ENCODE data around the gene ZBTB48. TPM values are rescaled to one million over a fixed set of nuclear protein-coding genes. Genes with fewer than 3 reads are reported as not detected.

Gene ZBTB48
- total RNA-seq, 3 donors from 2014 or later (not counting 1 experiment from before 2014, with no cell fraction given) = 45.6 to 56.4 (median 54.0) TPM

GRCh38 chr1:6619045-6619444 is 39.3 kb downstream of the ZBTB48 start:
- Mint-ChIP-seq H3K4me3 (no peak overlapping the region), H3K27me3 (ENCODE audit: low read depth in 2 of 2) (no peaks in the 10 kb centered on the region), H3K36me3 (no peaks in the 10 kb centered on the region), H3K9me3 (no peaks in the 10 kb centered on the region), H3K4me1 (peaks cover 0 to 7% of the 10 kb centered on the region in 2 donors), H3K27ac (no peak overlapping the region)
- DNase-seq = no peak
- no peak for ATAC-seq
- TF ChIP-seq CTCF (IDR thresholded peaks at IDR 0.05) = no peak
- Histone ChIP-seq H3K36me3 (ENCODE audit: control insufficient read depth, insufficient read depth, low read length) (peaks cover 9% of the 10 kb centered on the region), H3K4me1 (ENCODE audit: control insufficient read depth, insufficient read depth, low read length) (peaks cover 7% of the 10 kb centered on the region), H3K9me3 (ENCODE audit: control insufficient read depth, insufficient read depth, low read length) (no peaks in the 10 kb centered on the region), H3K27ac (ENCODE audit: low read length) (no peak overlapping the region), H3K4me3 (ENCODE audit: low read length) (no peak overlapping the region), H3K27me3 (ENCODE audit: control insufficient read depth, insufficient read depth, low read length) (no peaks in the 10 kb centered on the region)
- intact Hi-C loops (cut with micrococcal nuclease) = no loop called here
- 96% methylated on average over 4 of the region's 4 CpGs for WGBS (ENCODE audit: insufficient coverage)

- 96% methylated on average over 41 of the region's 41 CpGs for WGBS (ENCODE audit: insufficient coverage)
- Histone ChIP-seq H3K36me3 (ENCODE audit: control insufficient read depth, insufficient read depth, low read length) (peaks cover 9% of the 10 kb centered on the region), H3K27ac (ENCODE audit: low read length) (no peak overlapping the region), H3K4me1 (ENCODE audit: control insufficient read depth, insufficient read depth, low read length) (peaks cover 18% of the 10 kb centered on the region), H3K9me3 (ENCODE audit: control insufficient read depth, insufficient read depth, low read length) (no peaks in the 10 kb centered on the region), H3K4me3 (ENCODE audit: low read length) (no peak overlapping the region), H3K27me3 (ENCODE audit: control insufficient read depth, insufficient read depth, low read length) (no peaks in the 10 kb centered on the region)
- no peak for TF ChIP-seq CTCF (IDR thresholded peaks at IDR 0.05)
- H3K4me1 Mint-ChIP-seq = peaks cover 11 to 12% of the 10 kb centered on the region in 2 donors
- no peaks in the 10 kb centered on the region for H3K27me3 Mint-ChIP-seq (ENCODE audit: low read depth in 2 of 2)
- H3K27ac Mint-ChIP-seq = no peak overlapping the region
- ATAC-seq = no peak
- DNase-seq = no peak
- no peaks in the 10 kb centered on the region for H3K36me3 Mint-ChIP-seq
- no peak overlapping the region for H3K4me3 Mint-ChIP-seq
- intact Hi-C loops (cut with micrococcal nuclease) = no loop called here
- H3K9me3 Mint-ChIP-seq = no peaks in the 10 kb centered on the region
Observed at GRCh38 chr1:6621429-6622391, 41.9 kb downstream of the ZBTB48 start.

GRCh38 chr1:6622396-6623152 is 42.8 kb downstream of the ZBTB48 start:
- Histone ChIP-seq H3K36me3 (ENCODE audit: control insufficient read depth, insufficient read depth, low read length) (peaks cover 9% of the 10 kb centered on the region), H3K9me3 (ENCODE audit: control insufficient read depth, insufficient read depth, low read length) (no peaks in the 10 kb centered on the region), H3K4me3 (ENCODE audit: low read length) (no peak overlapping the region), H3K27ac (ENCODE audit: low read length) (no peak overlapping the region), H3K27me3 (ENCODE audit: control insufficient read depth, insufficient read depth, low read length) (no peaks in the 10 kb centered on the region), H3K4me1 (ENCODE audit: control insufficient read depth, insufficient read depth, low read length) (peaks cover 23% of the 10 kb centered on the region)
- Mint-ChIP-seq H3K27me3 (ENCODE audit: low read depth in 2 of 2) (no peaks in the 10 kb centered on the region), H3K4me3 (no peak overlapping the region), H3K9me3 (no peaks in the 10 kb centered on the region), H3K36me3 (no peaks in the 10 kb centered on the region), H3K27ac (no peak overlapping the region), H3K4me1 (peaks cover 17 to 20% of the 10 kb centered on the region in 2 donors)
- no peak for TF ChIP-seq CTCF (IDR thresholded peaks at IDR 0.05)
- intact Hi-C loops (cut with micrococcal nuclease) = no loop called here
- WGBS (ENCODE audit: insufficient coverage) = 95% methylated on average over 9 of the region's 10 CpGs
- DNase-seq = no peak
- ATAC-seq = no peak
